ENCODE data around the gene CDH12. TPM values are rescaled to one million over a fixed set of nuclear protein-coding genes. Genes with fewer than 3 reads are reported as not detected.
"Not testable (repeated sequence)": the region's sequence is repeated elsewhere in the genome, so short reads cannot be mapped to it uniquely, and the experiment has no call there.

Gene CDH12
- total RNA-seq, 4 donors from 2014 or later = not detected

- intact Hi-C loops (cut with DNase I; ENCODE audit: low total_unique reads) = no loop called here
- Histone ChIP-seq H3K36me3 (no peaks in the 10 kb centered on the region), H3K27ac (no peak overlapping the region), H3K4me1 (no peaks in the 10 kb centered on the region), H3K4me3 (no peak overlapping the region), H3K27me3 (no peaks in the 10 kb centered on the region), H3K9me3 (no peaks in the 10 kb centered on the region)
- TF ChIP-seq POLR2A (IDR thresholded peaks at IDR 0.05) = no peak
- no peak for TF ChIP-seq CTCF (IDR thresholded peaks at IDR 0.05 in 4 of 5, conservative IDR thresholded peaks at IDR 0.05 in 1 of 5)
- DNase-seq (no peak), ATAC-seq (no peak)
- in situ Hi-C loops (cut with MboI; ENCODE audit: low sequenced_read_pairs in 4 of 4) = no loop called here
These were observed 43.0 kb upstream of the CDH12 start for GRCh38 chr5:22896152-22896551.

GRCh38 chr5:22892441-22892840 is 39.3 kb upstream of the CDH12 start:
- H3K4me3 ChIP-seq = no peak overlapping the region
- no peaks in the 10 kb centered on the region for H3K27me3 ChIP-seq
- in situ Hi-C loops (cut with MboI; ENCODE audit: low sequenced_read_pairs in 4 of 4) = no loop called here
- H3K27ac ChIP-seq = no peak overlapping the region
- no peaks in the 10 kb centered on the region for H3K4me1 ChIP-seq
- TF ChIP-seq POLR2A (IDR thresholded peaks at IDR 0.05) (no peak), CTCF (IDR thresholded peaks at IDR 0.05 in 4 of 5, conservative IDR thresholded peaks at IDR 0.05 in 1 of 5) (no peak)
- no peak for ATAC-seq
- H3K36me3 ChIP-seq = no peaks in the 10 kb centered on the region
- intact Hi-C loops (cut with DNase I; ENCODE audit: low total_unique reads) = no loop called here
- no peaks in the 10 kb centered on the region for H3K9me3 ChIP-seq
- DNase-seq = no peak

- H3K4me1 ChIP-seq = no peaks in the 10 kb centered on the region
- no peak for TF ChIP-seq CTCF (IDR thresholded peaks at IDR 0.05 in 4 of 5, conservative IDR thresholded peaks at IDR 0.05 in 1 of 5)
- no peak for TF ChIP-seq POLR2A (IDR thresholded peaks at IDR 0.05)
- in situ Hi-C loops (cut with MboI; ENCODE audit: low sequenced_read_pairs in 4 of 4) = no loop called here
- H3K9me3 ChIP-seq = no peaks in the 10 kb centered on the region
- no peaks in the 10 kb centered on the region for H3K27me3 ChIP-seq
- no peak overlapping the region for H3K4me3 ChIP-seq
- H3K36me3 ChIP-seq = no peaks in the 10 kb centered on the region
- intact Hi-C loops (cut with DNase I; ENCODE audit: low total_unique reads) = no loop called here
- DNase-seq (no peak), ATAC-seq (no peak)
- H3K27ac ChIP-seq = no peak overlapping the region
These were observed 36.6 kb upstream of the CDH12 start for GRCh38 chr5:22889720-22890119.

- in situ Hi-C loops (cut with MboI; ENCODE audit: low sequenced_read_pairs in 4 of 4) = no loop called here
- H3K4me1 ChIP-seq = no peaks in the 10 kb centered on the region
- no peaks in the 10 kb centered on the region for H3K36me3 ChIP-seq
- ATAC-seq (no peak), DNase-seq (no peak)
- intact Hi-C loops (cut with DNase I; ENCODE audit: low total_unique reads) = no loop called here
- H3K27me3 ChIP-seq = no peaks in the 10 kb centered on the region
- no peaks in the 10 kb centered on the region for H3K9me3 ChIP-seq
- H3K4me3 ChIP-seq = no peak overlapping the region
- H3K27ac ChIP-seq = no peak overlapping the region
- TF ChIP-seq CTCF (IDR thresholded peaks at IDR 0.05 in 4 of 5, conservative IDR thresholded peaks at IDR 0.05 in 1 of 5) (no peak), POLR2A (IDR thresholded peaks at IDR 0.05) (no peak)
These were observed 34.4 kb upstream of the CDH12 start for GRCh38 chr5:22887566-22887965.

- H3K27me3 ChIP-seq; H3K27ac ChIP-seq; H3K9me3 ChIP-seq; DNase-seq; ATAC-seq; intact Hi-C loops (cut with DNase I; ENCODE audit: low total_unique reads); H3K4me1 ChIP-seq; H3K36me3 ChIP-seq; in situ Hi-C loops (cut with MboI; ENCODE audit: low sequenced_read_pairs in 4 of 4); H3K4me3 ChIP-seq: not testable (repeated sequence)
These were observed 5.8 kb upstream of the CDH12 start for GRCh38 chr5:22858911-22859310.

Data from gastrocnemius medialis (tissue), 4 donors.